GM18861 (cell line): ENCODE data around the gene ALS2CL.
"Not testable (repeated sequence)": the region's sequence is repeated elsewhere in the genome, so short reads cannot be mapped to it uniquely, and the experiment has no call there.

Experiments
- ATAC-seq: cut with Tn5 transposase; IDR thresholded peaks from one replicate; pipeline ENCODE4 v1.9.1; 2021; ENCODE audit not compliant: unreplicated experiment

Gene ALS2CL

DNA sequence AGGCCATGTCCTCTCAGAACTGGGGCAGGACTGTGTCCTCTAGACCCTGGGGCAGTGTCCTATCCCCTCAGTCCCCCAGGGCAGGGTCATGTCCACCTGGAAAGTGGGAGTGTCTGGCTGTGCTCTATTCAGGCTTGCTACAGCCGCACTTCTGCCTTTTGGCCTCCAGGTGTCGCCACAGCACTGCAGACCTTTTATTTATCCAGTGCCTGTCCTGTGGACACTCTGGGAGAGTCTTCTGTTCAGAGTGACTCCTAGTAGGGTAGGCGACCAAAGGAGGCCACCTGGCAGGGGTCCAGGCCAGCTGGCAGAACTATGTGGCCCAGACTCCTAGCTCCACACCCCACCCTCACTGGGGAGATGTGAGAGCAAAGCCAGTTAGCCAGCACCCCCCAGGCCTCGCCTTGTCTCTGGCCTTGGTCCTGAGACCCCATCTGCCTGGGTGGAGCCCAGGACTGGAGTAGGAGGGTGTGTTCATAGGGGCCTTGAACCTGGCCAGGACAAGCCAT lies 11.6 kb upstream of the ALS2CL start:
- ATAC-seq: no peak

DNA sequence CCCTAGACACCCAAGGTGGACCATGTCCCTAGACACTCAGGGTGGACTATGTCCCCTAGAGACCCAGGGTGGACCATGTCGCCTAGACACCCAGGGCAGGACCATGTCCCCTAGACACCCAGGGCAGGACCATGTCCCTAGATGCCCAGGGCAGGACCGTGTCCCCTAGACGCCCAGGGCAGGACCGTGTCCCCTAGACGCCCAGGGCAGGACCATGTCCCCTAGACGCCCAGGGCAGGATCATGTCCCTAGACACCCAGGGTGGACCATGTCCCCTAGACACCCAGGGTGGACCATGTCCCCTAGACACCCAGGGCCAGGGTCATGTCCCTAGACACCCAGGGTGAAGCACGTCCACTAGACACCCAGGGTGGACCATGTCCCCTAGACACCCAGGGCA lies 10.9 kb upstream of the ALS2CL start:
- not testable (repeated sequence) for ATAC-seq

DNA sequence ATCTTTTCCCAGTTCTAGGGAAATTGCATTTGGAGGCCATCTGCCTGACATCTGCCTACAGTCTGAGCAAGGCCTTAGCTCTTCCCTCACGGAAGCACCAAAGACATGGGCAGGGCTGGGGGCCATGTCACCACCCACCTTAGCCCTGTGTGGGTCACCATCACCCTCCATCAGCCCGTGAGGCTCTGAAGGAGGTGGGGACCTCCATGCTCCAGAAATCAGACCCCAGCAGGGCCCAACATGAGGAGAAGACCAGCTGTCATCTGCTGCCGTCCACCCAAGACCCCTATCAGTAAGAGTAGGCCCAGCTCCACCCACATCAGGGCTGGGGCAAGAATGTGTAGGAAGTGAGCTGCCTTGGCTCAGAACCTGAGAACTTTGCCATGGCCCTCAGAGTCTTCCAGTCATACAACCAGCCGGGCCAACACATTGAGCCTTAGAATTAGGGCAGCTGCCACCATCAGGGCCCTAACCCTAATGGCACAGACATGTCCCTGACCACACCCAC lies 9.6 kb upstream of the ALS2CL start:
- ATAC-seq: no peak

DNA sequence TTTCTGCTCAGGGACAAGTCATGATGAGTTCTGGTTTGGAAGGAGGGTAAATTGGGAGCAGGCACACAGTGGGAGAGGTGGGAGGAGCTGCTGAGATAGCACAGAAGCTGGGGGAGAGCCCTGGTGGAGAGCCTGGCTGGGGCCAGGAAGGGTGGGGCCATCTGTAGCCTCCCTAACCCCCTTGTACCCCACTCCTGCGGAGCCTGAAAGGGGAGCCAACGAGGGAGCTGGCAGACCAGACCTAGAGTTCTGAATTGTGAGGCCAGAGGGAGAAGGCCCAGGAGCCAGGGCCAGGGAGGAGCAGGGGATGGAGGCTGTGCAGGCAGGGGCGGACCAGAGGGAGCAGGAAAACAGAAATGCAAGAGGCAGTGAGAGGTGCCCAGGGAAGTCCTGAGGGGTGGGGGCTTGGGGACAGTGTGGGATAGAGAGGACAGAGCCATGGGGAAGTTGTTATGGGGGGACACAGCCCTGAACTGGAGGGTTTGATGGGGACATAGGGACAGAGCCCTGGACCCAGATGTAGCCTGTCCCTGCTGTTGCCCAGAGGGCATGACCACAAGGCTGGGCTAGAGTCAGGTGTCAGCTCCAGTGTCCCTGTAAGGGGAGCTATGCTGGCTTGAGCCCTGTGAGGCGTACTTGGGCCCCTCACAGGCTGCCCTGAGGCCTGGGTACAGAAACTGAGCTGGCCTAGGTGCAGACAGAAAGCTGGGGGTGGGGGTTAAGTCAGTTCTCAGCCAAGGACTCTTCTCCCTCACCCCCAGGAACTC lies 8.9 kb upstream of the ALS2CL start:
- ATAC-seq: no peak

DNA sequence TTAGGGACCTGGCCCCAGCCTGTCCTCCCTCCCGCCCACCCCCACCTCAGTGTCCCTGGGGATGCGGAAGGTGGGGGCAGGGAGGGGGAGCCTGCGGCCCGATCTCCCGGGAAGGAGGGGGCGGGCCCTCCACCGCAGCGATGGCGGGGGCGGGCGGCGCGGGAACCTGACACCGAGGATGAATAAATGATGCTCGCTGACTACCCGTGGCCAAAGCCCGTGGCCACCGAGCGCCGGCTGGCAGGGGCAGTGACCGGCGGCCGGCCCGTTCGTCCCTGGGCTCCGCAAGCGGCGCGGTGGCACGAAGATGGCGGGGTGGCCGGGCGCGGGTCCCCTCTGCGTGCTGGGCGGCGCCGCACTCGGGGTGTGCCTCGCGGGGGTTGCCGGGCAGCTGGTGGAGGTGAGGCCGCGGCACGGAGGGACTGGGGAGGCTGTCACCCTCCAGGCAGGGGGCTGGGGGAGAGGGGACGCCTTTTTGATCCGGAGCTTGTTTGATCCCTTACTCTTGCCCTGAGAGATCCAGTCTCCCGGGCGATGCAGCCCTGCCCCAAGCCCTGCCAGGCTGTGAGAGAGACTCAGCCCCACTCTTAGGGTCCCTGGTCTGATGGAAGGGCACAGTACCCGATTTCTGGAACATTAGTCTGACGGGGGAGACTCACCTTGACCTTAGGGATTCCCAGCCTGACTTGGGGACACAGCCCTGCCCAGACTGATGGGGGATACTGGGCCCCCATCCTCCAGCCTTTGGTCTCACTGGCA lies 7.9 kb upstream of the ALS2CL start, which contains the start of gene TMIE:
Gene TMIE, plus strand, starts transcription at position 212 of the 759 bp plus-strand sequence. Its CDS starts 96 bp downstream, at position 308.
- ATAC-seq: no peak

DNA sequence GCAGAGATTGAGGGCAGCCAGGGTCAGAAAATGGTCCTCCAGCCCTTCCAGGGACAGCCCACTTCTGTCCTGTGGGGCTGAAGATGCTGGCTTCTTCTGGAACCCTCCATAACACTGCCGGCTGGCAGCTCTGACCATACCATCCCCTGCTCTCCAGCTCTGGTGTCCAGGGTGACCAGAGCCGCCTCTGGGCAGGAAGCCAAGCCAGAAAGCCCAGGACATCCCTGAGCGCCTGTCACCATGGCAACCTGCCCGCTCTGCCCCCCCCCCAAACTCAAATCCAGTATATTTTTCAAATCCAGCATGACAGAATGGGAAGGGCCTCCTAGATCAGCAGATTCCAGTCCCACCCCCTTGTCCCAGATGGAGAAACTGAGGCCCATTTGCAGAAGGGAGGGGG lies 7.3 kb upstream of the ALS2CL start:
- no peak for ATAC-seq

DNA sequence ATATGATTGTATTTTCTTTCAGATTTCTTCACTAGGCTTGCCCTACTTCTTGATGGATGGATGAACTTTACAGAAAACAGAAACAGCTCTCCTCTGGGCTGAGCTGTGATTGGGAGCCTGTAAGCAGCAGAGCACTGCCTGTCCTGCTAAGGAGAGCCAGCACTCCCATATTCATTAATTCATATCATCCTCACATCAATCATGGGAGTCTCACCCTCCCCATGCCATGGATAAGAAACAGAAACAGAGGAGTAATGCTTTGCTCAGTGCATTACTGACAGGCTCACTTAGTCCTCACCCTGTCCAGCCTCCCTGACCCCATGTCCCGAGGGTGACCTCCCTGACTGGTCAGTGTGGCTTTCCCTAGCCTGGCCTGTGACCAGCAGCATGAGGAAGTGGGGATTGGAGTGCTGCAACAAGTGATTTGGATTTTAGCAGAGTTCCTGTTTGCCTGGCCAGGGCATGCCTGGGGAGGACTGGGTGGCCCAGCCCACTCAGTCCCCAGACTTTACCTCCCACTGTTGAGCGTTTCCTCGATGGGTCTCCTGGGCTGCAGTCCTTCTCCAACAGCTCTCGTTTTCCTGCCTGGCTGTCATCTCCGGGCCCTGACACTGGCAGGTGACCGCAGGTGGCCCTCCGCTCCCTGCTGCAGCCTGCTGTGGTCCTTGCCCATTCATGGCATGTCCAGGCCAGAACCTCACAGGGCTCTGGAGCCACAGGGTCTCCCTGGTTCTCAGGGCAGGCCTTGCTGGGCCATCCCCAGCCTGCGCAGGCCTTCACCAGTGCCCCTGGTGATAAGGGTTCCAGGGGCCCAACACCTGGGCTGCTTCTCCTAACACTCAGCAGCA lies 6.4 kb upstream of the ALS2CL start:
- ATAC-seq: no peak

DNA sequence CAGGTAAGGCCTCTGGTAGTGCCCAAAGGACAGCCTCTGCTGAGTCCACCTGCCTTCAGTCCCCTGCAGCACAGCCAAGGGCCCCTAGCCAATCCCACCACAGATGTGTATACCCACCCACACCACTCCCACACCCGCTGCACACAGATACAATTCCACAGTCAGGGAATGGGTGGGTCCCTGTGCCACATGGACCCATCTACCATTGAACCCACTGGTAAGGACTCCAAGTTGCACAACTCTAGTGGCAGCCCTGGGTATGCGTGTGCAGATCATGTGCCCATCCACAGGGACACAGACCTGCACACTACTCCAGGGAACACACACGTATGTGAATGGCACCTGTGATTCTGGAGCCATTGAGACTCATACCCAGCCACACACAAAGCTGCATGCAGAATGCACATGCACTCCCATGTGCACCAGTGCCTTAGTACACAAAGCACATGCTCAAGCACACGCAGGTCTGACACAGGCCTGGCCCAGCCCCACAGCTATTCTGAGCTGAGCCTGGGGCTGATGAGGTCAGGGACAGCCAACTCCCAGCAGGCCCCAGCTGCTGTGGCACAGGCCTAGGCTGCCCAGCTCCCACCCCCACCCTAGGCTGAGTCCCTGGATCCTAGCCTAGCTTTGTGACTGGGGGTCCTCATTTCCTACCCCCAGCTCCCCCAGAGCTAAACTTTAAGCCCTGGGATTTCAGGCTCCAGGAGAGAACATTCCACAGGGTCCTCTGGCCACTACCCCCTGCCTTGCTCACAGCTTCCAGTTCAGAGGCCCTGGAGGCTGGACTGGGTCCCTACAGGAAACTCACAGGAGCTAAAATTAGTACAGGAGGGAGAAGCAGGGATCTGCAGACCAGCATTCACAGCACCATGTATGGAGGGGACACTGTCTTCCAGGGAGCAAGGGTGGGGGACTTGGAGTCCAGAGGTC lies 2.7 kb upstream of the ALS2CL start:
- no peak for ATAC-seq

DNA sequence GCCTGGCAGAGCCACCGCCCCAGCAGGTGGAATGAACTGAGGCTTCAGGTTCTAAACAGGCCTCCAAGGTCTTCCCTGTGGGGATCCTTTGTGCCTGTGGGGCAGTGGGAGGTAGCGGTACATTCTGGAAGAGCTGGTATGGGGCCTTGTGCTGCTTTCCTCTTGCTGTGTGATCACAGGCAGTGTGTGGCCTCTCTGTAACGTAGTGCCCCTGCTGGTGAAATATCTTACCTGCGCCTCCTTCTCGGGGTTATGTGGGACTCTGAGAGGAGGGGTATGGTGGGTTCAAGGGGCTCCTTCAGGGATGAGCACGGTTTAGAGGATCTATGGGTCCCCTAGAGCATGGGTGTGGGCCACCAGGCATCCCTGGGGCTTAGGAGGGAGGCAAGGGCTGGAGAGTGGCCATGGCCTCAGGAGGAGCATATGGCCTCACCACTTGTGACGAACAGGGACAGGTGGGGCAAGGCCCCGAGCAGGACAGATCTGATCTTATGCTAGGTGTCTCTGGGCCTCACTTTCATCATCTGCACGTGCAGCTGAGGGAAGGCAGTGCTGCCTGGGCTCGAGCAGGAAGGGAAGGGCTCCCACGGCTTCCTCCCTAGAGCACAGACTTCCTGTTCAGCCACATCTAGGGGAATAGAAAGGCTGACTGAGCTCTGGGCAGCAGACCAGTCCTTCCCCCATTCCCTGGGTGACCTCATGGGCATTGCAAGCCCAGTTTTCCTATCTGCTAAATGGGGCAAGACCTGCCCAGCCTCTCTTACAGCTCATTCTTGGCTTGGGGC lies 1.9 kb upstream of the ALS2CL start:
- ATAC-seq: no peak

DNA sequence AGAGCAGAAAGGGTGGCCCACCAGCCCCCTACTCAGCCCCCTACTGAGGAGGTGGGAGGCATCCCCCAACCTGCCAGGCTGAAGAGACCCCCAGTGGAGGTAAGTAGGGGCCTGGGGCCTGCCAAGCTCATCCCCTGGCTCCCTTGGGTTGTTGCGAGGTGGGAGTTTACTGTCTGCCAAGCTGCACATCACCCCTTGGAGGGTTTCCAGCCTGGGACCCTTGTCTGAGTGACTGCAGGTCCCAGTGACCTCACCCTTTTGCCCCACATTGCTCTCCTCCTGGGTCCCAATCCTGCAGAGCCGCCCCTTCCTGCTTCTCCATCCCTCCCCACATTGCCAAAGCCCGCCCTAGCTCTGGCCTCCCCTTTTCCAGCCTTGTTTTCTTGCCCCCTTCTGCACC lies 1.0 kb upstream of the ALS2CL start:
- ATAC-seq: no peak

DNA sequence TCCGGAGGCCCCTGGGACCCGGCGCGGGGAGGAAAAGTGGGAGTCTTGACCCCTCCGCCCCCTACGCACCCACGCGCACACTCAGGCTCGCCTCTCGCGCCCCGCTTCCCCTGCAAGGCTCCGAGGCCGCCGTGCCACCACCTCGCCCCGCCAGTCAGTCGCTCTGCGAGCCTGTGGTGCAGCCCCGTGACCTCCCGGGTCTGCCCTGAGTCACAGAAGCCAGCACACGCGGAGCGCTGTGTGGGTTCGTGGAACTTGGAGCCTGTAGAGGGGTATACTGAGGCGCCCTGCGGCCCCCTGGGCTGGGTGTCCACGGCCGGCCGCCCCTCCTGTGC lies 380 bp upstream of the ALS2CL start:
- no peak for ATAC-seq

DNA sequence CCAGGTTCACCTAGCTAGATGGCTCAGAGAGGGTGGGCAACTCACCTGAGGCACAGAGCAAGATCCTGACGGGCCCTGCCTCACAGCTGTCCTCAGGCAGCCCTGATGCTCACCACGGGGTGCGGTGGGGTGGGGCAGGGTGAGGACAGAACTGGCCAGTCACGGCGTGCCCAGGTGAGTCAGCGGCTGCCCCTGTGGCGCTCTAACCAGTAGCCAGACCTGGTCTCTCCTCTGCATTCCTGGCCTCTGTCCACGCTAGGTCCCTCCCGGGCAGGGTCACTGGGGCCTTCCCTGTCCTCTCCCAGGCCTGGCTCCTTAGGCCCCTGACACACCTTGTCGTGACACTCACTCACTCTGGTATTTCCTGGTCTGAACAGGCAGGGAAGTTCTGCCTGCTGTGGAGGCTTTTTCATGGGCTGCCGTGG lies 901 bp downstream of the ALS2CL start:
- ATAC-seq: no peak

DNA sequence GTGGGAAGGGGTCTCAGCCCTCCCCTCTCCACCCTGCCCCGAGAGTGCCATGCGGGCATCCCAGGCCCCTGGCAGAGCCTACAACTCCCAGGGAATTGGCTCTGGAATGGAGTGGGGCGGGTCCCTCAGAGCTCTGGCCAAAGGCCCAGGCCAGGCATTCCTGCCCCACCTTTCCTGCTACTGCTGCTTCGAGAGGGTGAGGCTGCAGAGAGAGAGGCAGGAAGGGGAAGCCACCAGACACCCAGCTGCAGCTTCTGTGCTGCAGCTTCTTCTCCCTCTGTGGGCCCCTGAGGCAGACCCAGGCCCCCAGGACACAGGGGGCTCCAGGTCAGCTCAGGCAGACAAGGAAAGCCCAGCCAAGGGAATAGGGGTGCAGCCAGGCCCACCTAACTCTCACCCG lies 2.7 kb downstream of the ALS2CL start:
- ATAC-seq: no peak

DNA sequence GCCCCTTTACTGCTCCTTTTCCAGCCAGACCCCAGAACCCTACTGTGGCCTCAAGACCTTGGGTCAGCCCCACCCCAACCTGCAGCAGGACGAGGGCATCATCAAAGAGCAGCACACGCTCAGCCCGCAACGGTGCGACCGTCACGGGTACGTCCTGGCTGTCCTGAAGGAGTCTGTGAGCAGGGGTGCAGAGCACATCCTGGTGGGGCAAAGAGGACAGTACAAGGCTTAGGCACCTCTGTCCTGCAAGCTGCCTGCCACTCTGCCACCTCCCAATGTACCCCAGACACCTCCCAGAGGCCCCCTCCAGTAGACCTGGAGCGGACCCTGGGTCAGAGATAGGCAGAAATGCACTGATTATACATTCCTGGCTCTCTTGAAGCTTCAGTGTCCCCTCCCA lies 8.0 kb downstream of the ALS2CL start:
- ATAC-seq: no peak

DNA sequence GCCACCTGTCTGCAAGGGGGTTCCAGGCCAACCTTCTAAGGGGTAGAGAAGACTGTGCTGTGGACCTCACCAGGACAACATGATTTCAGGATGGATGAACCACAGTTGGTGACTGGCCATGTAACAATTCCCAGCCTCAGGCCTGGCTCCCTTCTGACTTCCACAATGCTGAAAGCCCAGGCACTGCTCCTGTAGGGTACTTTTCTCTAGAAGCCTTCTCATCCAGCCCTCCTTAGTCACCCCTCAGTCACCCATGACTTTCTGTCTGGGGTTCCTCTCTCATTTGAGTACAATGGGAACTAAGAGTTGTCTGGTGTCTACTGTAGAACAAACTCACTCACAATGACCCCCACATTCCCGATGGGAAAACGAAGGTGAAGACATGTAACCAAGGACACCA lies 8.6 kb downstream of the ALS2CL start:
- no peak for ATAC-seq

DNA sequence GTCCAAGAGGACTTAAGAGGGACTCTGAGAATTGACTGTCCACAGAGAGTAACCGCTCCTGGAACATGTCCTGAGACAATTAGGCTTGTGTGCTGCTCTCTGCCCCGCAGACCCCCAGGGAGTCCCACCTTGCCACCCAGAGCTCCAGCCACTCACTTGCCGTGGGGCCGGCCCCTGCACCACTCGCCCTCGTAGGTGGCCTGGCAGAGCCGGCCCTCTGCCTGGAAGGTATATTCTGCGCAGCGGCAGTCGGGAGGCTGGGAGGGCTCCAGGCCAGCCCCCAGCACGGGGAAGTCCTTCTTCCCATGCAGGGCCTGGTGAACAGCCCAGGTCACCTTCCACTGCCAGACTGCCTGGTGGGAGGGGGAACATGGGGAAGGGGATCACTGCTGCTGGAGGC lies 10.5 kb downstream of the ALS2CL start:
- ATAC-seq: no peak

DNA sequence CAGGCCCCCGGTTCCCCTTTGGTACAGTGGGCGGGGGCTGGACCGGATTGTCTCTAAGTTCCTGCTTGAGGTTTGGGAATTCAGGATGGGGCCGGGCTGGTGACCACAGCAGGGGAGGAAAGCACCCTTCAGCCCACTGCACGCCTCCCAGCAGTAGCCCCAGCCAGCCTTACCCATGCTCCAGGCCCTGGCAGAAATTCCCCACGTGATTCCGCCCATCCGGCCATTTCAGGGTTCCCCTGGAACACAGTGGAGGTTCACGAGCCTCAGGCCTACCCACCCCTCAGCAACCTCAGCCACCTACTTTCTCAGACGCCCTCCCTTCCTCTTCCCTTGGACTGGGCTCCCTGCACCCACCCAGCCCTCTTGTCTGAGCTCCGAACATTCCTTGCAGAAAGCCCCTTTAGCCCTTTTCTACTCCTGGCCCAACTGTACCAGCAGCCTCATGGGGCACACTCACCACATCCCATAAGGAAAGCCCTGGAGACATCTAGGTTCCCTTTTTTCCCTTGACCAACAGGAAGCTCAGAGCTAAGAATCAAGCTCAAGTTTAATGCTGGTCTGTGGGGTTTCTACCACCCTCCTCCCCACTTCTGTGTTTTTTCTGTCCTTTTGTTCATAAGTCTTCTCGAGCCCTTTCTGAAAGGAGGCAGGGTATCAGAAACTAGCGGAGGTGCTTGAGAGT lies 11.5 kb downstream of the ALS2CL start:
- ATAC-seq: no peak

DNA sequence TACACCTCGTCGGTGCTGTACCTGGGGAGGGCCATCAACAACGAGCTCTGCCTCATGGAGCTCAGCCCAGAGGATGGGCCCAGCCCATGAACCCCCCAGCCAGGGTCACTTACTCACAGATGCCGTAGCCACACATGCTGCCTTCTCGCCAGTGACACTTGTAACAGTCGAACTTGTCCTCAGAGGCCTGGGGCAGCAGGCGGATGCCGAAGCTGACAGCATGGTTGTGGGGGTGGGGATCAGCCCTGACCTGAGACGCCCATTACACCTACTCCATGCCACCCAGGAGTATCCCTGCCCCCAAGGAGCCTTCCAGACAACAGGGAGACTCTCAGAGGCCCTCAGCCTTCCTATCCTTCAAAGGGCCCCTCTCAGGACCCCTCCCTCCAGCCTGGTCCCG lies 12.1 kb downstream of the ALS2CL start:
- no peak for ATAC-seq

DNA sequence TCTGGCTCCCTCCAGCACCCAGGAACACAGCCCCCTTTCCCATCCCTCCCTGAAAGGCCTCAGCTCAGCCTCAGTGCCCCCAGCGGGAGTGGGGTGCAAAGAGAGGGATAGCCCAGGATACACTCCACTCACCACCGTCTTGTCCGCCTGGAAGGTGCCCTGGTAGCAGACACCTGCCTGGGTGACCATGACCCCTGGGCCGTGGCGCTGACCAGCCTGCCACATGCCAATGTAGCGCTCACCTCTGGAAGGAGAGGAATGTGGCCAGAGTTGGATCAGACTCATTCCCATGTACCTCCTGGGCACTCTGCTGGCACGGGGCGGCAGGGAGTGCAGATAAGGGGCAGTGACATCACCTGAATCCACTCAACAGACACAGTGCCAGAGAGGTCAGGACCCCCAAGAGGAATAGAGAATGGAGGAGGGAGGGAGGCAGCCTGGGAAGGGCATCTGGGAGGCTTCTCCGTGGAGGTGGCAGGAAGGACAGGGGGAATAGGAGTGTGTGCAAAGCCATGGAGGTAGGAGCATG lies 13.1 kb downstream of the ALS2CL start:
- no peak for ATAC-seq
